Central memory CD8-positive, alpha-beta T cell (primary cell): ENCODE measurements around the gene SLC6A4.
"Not testable (repeated sequence)": the region's sequence is repeated elsewhere in the genome, so short reads cannot be mapped to it uniquely, and the experiment has no call there.

ENCODE experiments used
- ATAC-seq: fragments of 150-1000 bp; cut with Tn5 transposase; replicated peaks from 2 replicates; pipeline ENCODE4 v1.10.0; 2022; ENCODE audit warnings: mild to moderate bottlenecking, moderate FRiP score, moderate number of reproducible peaks; ENCODE audit not compliant: poor library complexity, severe bottlenecking; ENCODE audit errors: extremely low read depth
- DNase-seq, 2 donors: peaks; one replicate each; pipeline ENCODE4 v3.0.0; 2021; ENCODE audit warnings: low spot score in 2 of 2
- H3K27ac Mint-ChIP-seq: one replicate; pipeline ENCODE4 v1.8.0; 2022; ENCODE audit warnings: low read depth, mild to moderate bottlenecking, moderate library complexity, mixed read lengths
- H3K27me3 Mint-ChIP-seq: one replicate; pipeline ENCODE4 v1.8.0; 2022; ENCODE audit warnings: mixed read lengths
- H3K36me3 Mint-ChIP-seq: one replicate; pipeline ENCODE4 v1.8.0; 2022; ENCODE audit warnings: mild to moderate bottlenecking, moderate library complexity, mixed read lengths; ENCODE audit not compliant: insufficient read depth
- H3K4me1 Mint-ChIP-seq: one replicate; pipeline ENCODE4 v1.8.0; 2022; ENCODE audit warnings: mixed read lengths
- H3K4me3 Mint-ChIP-seq: one replicate; pipeline ENCODE4 v1.8.0; 2022; ENCODE audit warnings: mild to moderate bottlenecking, moderate library complexity, mixed read lengths
- H3K9me3 Mint-ChIP-seq: one replicate; pipeline ENCODE4 v1.8.0; 2022; ENCODE audit warnings: mixed read lengths

The SLC6A4 gene

DNA sequence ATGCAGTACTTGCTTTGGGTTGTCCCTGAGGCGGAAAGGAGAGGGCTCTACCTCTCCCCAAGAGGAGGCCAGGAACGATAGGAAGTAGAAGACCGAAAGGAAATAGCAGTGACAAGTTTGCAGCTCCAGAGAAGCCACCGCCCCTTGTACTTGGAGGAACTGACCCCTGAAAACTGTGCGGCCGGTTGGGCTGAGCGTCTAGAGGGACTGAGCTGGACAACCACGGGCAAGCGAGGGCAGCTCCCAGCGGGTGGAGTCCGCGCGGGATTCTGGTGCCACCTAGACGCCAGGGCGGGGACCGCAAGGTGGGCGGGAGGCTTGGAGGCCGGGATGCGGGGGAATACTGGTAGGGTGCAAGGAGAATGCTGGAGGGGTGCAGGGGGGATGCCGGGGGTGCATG is 1.3 kb upstream of the SLC6A4 start:
- Mint-ChIP-seq H3K27ac (no peak overlapping the region), H3K36me3 (no peaks in the 10 kb centered on the region), H3K27me3 (peaks cover 74% of the 10 kb centered on the region), H3K4me1 (peaks cover 6% of the 10 kb centered on the region), H3K4me3 (peak overlapping the region; percentile 70), H3K9me3 (no peaks in the 10 kb centered on the region)
- DNase-seq (no peak), ATAC-seq (no peak)

DNA sequence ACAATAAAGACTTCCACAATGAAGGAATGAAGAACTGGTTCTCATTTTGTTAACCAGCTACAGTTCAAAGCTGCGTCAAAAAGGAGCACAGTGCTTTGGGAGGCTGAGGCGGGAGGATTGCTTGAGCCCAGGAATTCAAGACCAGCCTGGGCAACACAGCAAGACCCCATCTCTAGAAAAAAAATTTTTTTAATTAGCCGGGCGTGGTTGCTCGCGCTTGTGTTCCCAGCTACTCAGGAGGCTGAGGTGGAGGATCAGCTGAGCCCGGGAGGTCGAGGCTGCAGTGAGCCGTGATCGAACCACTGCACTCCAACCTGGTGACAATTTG is 764 bp upstream of the SLC6A4 start:
- H3K27ac Mint-ChIP-seq = no peak overlapping the region
- no peaks in the 10 kb centered on the region for H3K36me3 Mint-ChIP-seq
- no peak for DNase-seq
- no peaks in the 10 kb centered on the region for H3K9me3 Mint-ChIP-seq
- H3K27me3 Mint-ChIP-seq = peaks cover 78% of the 10 kb centered on the region
- H3K4me1 Mint-ChIP-seq = peaks cover 6% of the 10 kb centered on the region
- no peak for ATAC-seq
- peak overlapping the region; percentile 70 for H3K4me3 Mint-ChIP-seq

DNA sequence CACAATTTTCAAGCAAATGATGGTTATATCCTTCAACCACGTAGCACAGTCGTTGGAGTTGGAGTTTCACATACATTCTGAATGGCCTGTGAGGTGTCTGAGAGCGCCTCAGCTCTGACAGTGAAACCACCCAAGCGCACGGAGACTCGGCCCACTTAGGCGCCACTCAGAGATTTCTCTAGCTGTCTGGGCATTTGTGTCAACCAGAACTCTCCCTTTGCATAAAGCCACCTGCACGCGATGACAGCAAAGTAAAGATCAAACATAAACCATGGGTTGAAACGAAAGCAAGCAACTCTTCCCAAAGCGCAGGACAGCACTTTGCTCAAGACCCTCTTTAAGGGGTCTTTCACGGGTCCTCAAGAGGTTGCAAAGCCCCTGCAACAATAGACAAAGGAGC is 533 bp downstream of the SLC6A4 start:
- Mint-ChIP-seq H3K4me3 (peak overlapping the region; percentile 70), H3K36me3 (no peaks in the 10 kb centered on the region), H3K4me1 (peaks cover 6% of the 10 kb centered on the region), H3K27me3 (peaks cover 87% of the 10 kb centered on the region), H3K9me3 (no peaks in the 10 kb centered on the region), H3K27ac (no peak overlapping the region)
- DNase-seq = no peak
- ATAC-seq = no peak

GRCh38 chr17:30234296-30234695 is 1.2 kb downstream of the SLC6A4 start:
- DNase-seq (no peak), ATAC-seq (no peak)
- Mint-ChIP-seq H3K4me3 (no peak overlapping the region), H3K9me3 (no peaks in the 10 kb centered on the region), H3K27ac (no peak overlapping the region), H3K4me1 (peaks cover 6% of the 10 kb centered on the region), H3K36me3 (no peaks in the 10 kb centered on the region), H3K27me3 (peaks cover 94% of the 10 kb centered on the region)

- Mint-ChIP-seq H3K4me3 (no peak overlapping the region), H3K36me3 (no peaks in the 10 kb centered on the region), H3K9me3 (no peaks in the 10 kb centered on the region), H3K27me3 (peaks cover 92% of the 10 kb centered on the region), H3K4me1 (peaks cover 6% of the 10 kb centered on the region), H3K27ac (no peak overlapping the region)
- ATAC-seq (no peak), DNase-seq (no peak)
These were observed 2.6 kb downstream of the SLC6A4 start for GRCh38 chr17:30232824-30233427.

DNA sequence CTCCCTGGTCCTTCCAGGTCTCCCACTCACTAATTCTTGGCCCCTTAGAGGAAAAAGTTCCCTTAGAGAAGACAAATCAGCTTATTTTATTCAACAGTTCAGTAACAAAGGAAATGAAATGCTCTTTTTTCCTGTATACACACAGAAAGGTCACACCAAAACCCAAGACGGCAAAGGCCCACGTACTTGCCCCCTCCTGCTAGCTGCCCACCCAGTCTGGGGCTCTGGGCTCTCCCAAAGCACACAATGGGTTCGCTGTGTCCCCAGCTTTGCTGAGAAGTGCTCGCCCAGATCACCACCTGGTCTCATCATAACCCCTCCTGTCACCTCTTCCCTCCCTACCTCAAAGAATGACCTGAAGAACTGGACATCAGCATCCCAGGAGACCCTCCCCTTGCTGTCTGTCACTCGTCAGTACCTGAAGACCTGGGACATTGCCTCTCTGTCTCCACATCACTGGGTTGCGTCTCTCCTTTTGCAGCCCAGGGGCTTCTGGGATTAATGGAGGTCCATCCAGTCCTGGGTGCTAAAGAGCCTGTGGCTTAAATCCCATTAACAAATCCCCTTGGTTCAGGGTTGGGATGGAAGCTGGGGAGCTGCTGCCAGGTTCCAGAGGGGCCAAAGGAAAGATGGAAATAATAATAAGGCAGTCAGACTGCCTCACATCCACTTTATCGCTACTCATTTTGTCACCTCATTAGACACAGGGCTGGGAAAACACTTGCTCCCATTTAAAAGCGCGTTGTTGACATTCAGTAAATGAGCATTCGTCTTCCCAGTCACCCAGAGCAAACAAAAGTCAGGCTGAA is 3.3 kb downstream of the SLC6A4 start:
- Mint-ChIP-seq H3K9me3 (no peaks in the 10 kb centered on the region), H3K27ac (no peak overlapping the region), H3K36me3 (no peaks in the 10 kb centered on the region), H3K4me1 (peaks cover 6% of the 10 kb centered on the region), H3K27me3 (peaks cover 85% of the 10 kb centered on the region), H3K4me3 (no peak overlapping the region)
- ATAC-seq = no peak
- DNase-seq = no peak

- no peak overlapping the region for H3K4me3 Mint-ChIP-seq
- peaks cover 69% of the 10 kb centered on the region for H3K27me3 Mint-ChIP-seq
- H3K9me3 Mint-ChIP-seq = no peaks in the 10 kb centered on the region
These were observed 4.8 kb downstream of the SLC6A4 start for GRCh38 chr17:30230596-30231125.

DNA sequence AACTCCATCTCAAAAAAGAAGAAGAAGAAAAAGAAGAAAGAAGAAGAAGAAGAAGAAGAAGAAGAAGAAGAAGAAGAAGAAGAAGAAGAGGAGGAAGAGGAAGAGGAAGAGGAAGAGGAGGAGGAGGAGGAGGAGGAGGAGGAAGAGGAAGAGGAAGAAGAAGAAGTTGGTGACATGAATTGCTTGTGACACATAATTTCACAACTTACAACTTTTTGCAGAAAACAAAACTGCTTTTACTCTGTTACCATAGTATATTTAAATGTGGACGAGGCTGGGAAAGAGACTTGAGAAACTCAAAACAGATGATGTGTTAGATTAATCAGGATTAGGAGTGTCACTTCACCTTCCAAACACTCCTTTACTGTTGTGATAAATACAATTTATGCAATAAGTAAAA is 5.5 kb downstream of the SLC6A4 start:
- DNase-seq, H3K27ac Mint-ChIP-seq, H3K9me3 Mint-ChIP-seq, H3K4me3 Mint-ChIP-seq, H3K36me3 Mint-ChIP-seq, H3K4me1 Mint-ChIP-seq, ATAC-seq: not testable (repeated sequence)
- peaks cover 64% of the 10 kb centered on the region for H3K27me3 Mint-ChIP-seq

More at GRCh38 chr17:30230596-30231125, 4.8 kb downstream of the SLC6A4 start:
- Mint-ChIP-seq H3K4me1 (no peaks in the 10 kb centered on the region), H3K36me3 (no peaks in the 10 kb centered on the region), H3K27ac (no peak overlapping the region)
- ATAC-seq = no peak
- DNase-seq = no peak

DNA sequence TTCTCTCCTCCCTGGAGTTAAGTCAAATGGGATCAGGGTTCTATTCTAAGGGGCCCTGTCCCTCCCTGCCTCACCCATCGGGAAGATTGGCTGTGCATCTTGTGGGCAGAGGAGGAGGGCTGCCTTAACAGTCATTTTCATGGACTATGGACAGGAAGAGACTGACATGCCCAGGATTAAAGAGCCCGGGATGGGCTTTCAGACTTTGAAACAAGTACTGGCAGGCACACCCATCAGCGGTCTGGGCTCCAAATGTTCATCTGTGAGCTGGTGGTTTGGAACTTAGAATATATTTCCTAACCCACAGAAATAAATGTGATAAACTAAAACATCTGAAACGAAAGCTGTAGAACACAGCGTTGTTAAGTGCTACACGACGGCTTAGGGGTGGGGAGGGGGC is 6.5 kb downstream of the SLC6A4 start:
- Mint-ChIP-seq H3K27me3 (peaks cover 54% of the 10 kb centered on the region), H3K4me3 (no peak overlapping the region), H3K36me3 (no peaks in the 10 kb centered on the region), H3K9me3 (no peaks in the 10 kb centered on the region), H3K4me1 (no peaks in the 10 kb centered on the region), H3K27ac (no peak overlapping the region)
- ATAC-seq (no peak), DNase-seq (no peak)

- no peaks in the 10 kb centered on the region for H3K36me3 Mint-ChIP-seq
- H3K4me1 Mint-ChIP-seq = no peaks in the 10 kb centered on the region
- ATAC-seq (no peak), DNase-seq (no peak)
- no peak overlapping the region for H3K4me3 Mint-ChIP-seq
- no peaks in the 10 kb centered on the region for H3K9me3 Mint-ChIP-seq
- no peak overlapping the region for H3K27ac Mint-ChIP-seq
- peaks cover 44% of the 10 kb centered on the region for H3K27me3 Mint-ChIP-seq
These were observed 7.5 kb downstream of the SLC6A4 start for GRCh38 chr17:30228011-30228410.

DNA sequence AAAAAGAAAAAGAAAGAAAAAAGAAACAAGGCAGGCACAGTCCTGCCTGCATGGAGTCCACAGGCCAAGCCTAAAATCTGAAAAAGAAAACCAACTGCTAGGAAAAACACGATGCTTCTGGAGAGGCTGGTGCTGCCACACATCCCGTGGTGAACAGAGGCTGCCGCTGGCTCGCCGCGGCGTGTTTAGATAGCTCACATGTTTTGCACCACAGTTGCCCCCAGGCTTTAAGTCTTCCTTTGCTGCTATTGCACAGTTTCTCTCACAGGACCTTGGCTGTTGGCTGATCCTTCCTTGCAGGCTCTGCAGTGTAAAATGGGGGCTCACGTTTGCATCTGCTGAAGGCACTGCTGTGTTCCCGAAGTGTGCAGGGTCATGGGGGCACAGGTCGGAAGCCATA is 8.6 kb downstream of the SLC6A4 start:
- no peaks in the 10 kb centered on the region for H3K9me3 Mint-ChIP-seq

DNA sequence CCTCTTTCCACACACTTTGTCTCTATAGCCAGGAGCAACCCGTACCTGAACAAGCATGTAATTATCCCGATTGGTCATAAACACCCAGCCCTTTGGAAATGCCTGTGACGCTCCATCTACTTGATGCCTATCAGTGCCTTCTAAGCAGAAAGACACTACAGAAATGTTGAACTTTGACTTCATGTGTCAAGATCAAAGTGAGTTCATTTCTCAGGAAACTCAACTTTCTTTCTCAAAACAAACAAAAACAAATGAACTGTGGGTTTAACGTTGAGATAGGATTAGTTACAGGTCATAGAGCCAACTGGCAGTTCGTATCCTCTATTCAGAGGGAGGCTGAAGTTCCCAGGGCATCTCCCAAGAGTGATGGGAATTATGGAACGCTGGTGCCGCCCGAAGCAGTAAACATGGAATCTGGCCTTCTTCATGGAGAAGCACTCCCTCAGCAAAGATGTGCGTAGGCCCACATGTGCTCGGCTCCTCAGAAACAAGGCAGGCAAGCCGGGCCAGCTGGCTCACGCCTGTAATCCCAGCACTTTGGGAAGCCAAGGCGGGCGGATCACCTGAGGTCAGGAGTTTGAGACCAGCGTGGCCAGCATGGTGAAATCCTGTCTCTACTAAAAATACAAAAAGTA is 9.5 kb downstream of the SLC6A4 start:
- Mint-ChIP-seq H3K4me3 (no peak overlapping the region), H3K27me3 (peaks cover 28% of the 10 kb centered on the region), H3K9me3 (no peaks in the 10 kb centered on the region), H3K27ac (no peak overlapping the region), H3K4me1 (no peaks in the 10 kb centered on the region), H3K36me3 (no peaks in the 10 kb centered on the region)
- ATAC-seq (no peak), DNase-seq (no peak)

More for the DNA sequence above, 8.6 kb downstream of the SLC6A4 start:
- Mint-ChIP-seq H3K36me3 (no peaks in the 10 kb centered on the region), H3K27me3 (peaks cover 33% of the 10 kb centered on the region), H3K4me1 (no peaks in the 10 kb centered on the region), H3K4me3 (no peak overlapping the region), H3K27ac (no peak overlapping the region)
- no peak for DNase-seq
- ATAC-seq = no peak

- no peaks in the 10 kb centered on the region for H3K36me3 Mint-ChIP-seq
- H3K4me3 Mint-ChIP-seq = no peak overlapping the region
- no peaks in the 10 kb centered on the region for H3K4me1 Mint-ChIP-seq
- H3K27me3 Mint-ChIP-seq = peaks cover 20% of the 10 kb centered on the region
- ATAC-seq = no peak
- DNase-seq = no peak
- no peaks in the 10 kb centered on the region for H3K9me3 Mint-ChIP-seq
- H3K27ac Mint-ChIP-seq = no peak overlapping the region
These were observed 10.4 kb downstream of the SLC6A4 start for GRCh38 chr17:30225112-30225511.
